ENCODE results near the gene JARID2. TPM values are rescaled to one million over a fixed set of nuclear protein-coding genes. Genes with fewer than 3 reads are reported as not detected.

Gene JARID2
- polyA plus RNA-seq, 1 donor (not counting 4 experiments of a cell fraction or from before 2014, with no cell fraction given): 11.0 TPM

DNA sequence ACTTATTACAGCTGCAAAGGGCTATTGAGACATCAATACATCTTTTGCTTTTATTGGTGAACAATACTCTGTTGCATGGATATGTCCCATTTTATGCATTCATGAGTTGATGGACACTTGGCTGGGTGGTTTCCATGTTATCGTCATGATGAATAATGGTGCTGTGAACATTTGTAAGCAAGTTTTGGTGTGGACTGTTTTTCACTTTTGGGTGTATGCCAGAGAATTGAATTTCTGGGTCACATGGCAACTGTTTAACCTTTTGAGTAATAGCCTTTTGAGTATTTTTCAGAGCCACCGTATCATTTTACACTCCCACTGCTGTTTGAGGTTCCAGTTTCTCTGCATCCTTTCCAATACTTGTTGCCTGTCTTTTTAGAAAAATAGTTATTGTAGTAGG is 107.0 kb downstream of the JARID2 start:
- Histone ChIP-seq H3K27ac (ENCODE audit: control insufficient read depth, insufficient read depth, low read length) (no peak overlapping the region), H3K4me2 (ENCODE audit: control insufficient read depth, extremely low read depth, insufficient read depth, low read depth, low read length) (no peak overlapping the region), H4K20me1 (ENCODE audit: control insufficient read depth, extremely low read depth, insufficient read depth, low read length) (peaks cover 23% of the 10 kb centered on the region), H3K4me3 (ENCODE audit: control insufficient read depth in 2 of 3, extremely low read depth in 1 of 3, insufficient read depth in 2 of 3, low read depth in 1 of 3, low read length in 3 of 3) (no peak overlapping the region), H3K9me3 (ENCODE audit: control insufficient read depth, low read depth, low read length) (no peaks in the 10 kb centered on the region), H3K79me2 (ENCODE audit: control insufficient read depth, insufficient read depth, low read length) (peaks cover 91% of the 10 kb centered on the region), H2AFZ (ENCODE audit: control insufficient read depth, low read length) (no peak overlapping the region), H3K27me3 (ENCODE audit: control insufficient read depth, extremely low read depth, insufficient read depth, low read length) (no peaks in the 10 kb centered on the region), H3K9ac (ENCODE audit: control insufficient read depth, extremely low read depth, insufficient read depth, low read length) (no peak overlapping the region), H3K4me1 (ENCODE audit: control insufficient read depth, extremely low read depth, insufficient read depth, low read length) (peaks cover 24% of the 10 kb centered on the region), H3K9me1 (ENCODE audit: control insufficient read depth, extremely low read depth, insufficient read depth, low read length) (peaks cover 11% of the 10 kb centered on the region), H3K36me3 (ENCODE audit: control insufficient read depth in 2 of 2, extremely low read depth in 1 of 2, insufficient read depth in 2 of 2, low read length in 2 of 2) (peaks cover 0 to 7% of the 10 kb centered on the region in 2 experiments)
- no peak for DNase-seq (ENCODE audit: low read depth, low spot score)
- dilution Hi-C loops (cut with MboI; ENCODE audit: extremely low pct_ligation_motif_present, low sequenced_read_pairs): no loop called here
- FAIRE-seq: no peak
- TF ChIP-seq, protein P1, sequence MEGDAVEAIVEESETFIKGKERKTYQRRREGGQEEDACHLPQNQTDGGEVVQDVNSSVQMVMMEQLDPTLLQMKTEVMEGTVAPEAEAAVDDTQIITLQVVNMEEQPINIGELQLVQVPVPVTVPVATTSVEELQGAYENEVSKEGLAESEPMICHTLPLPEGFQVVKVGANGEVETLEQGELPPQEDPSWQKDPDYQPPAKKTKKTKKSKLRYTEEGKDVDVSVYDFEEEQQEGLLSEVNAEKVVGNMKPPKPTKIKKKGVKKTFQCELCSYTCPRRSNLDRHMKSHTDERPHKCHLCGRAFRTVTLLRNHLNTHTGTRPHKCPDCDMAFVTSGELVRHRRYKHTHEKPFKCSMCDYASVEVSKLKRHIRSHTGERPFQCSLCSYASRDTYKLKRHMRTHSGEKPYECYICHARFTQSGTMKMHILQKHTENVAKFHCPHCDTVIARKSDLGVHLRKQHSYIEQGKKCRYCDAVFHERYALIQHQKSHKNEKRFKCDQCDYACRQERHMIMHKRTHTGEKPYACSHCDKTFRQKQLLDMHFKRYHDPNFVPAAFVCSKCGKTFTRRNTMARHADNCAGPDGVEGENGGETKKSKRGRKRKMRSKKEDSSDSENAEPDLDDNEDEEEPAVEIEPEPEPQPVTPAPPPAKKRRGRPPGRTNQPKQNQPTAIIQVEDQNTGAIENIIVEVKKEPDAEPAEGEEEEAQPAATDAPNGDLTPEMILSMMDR (optimal IDR thresholded peaks at IDR 0.05 in 1 of 3, IDR thresholded peaks at IDR 0.05 in 1 of 3, conservative IDR thresholded peaks at IDR 0.05 in 1 of 3; ENCODE audit: extremely low read depth in 1 of 3, insufficient read depth in 2 of 3, low read length in 3 of 3): no peak
- no peak for TF ChIP-seq EZH2 (IDR thresholded peaks at IDR 0.05; ENCODE audit: low read length)

DNA sequence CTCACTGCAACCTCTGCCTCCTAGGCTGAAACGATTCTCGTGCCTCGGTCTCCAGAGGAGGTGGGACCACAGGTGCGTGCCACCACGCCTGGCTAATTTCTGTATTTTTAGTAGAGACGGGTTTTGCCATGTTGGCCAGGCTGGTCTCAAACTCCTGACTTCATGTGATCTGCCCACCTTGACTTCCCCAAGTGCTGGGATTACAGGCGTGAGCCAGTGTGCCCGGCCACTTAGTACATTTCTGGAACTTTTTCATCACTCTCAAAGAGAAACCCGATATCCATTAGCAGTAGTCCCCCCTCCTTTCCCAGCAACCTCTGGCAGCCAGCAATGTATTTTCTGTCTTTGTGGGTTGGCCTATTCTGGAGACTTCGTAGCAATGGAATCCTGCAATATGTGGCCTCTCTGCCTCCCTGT is 109.8 kb downstream of the JARID2 start:
- FAIRE-seq: no peak
- Histone ChIP-seq H3K9me1 (ENCODE audit: control insufficient read depth, extremely low read depth, insufficient read depth, low read length) (peaks cover 11% of the 10 kb centered on the region), H3K4me3 (ENCODE audit: control insufficient read depth in 2 of 3, extremely low read depth in 1 of 3, insufficient read depth in 2 of 3, low read depth in 1 of 3, low read length in 3 of 3) (no peak overlapping the region), H3K27ac (ENCODE audit: control insufficient read depth, insufficient read depth, low read length) (no peak overlapping the region), H3K9me3 (ENCODE audit: control insufficient read depth, low read depth, low read length) (no peaks in the 10 kb centered on the region), H3K4me1 (ENCODE audit: control insufficient read depth, extremely low read depth, insufficient read depth, low read length) (peaks cover 20% of the 10 kb centered on the region), H3K36me3 (ENCODE audit: control insufficient read depth in 2 of 2, extremely low read depth in 1 of 2, insufficient read depth in 2 of 2, low read length in 2 of 2) (peaks cover 0 to 10% of the 10 kb centered on the region in 2 experiments), H3K9ac (ENCODE audit: control insufficient read depth, extremely low read depth, insufficient read depth, low read length) (no peak overlapping the region), H2AFZ (ENCODE audit: control insufficient read depth, low read length) (no peak overlapping the region), H3K4me2 (ENCODE audit: control insufficient read depth, extremely low read depth, insufficient read depth, low read depth, low read length) (no peak overlapping the region), H3K27me3 (ENCODE audit: control insufficient read depth, extremely low read depth, insufficient read depth, low read length) (no peaks in the 10 kb centered on the region), H3K79me2 (ENCODE audit: control insufficient read depth, insufficient read depth, low read length) (peaks cover 94% of the 10 kb centered on the region), H4K20me1 (ENCODE audit: control insufficient read depth, extremely low read depth, insufficient read depth, low read length) (peaks cover 23% of the 10 kb centered on the region)
- DNase-seq (ENCODE audit: low read depth, low spot score): no peak
- TF ChIP-seq, protein P1 (optimal IDR thresholded peaks at IDR 0.05 in 1 of 3, IDR thresholded peaks at IDR 0.05 in 1 of 3, conservative IDR thresholded peaks at IDR 0.05 in 1 of 3; ENCODE audit: extremely low read depth in 1 of 3, insufficient read depth in 2 of 3, low read length in 3 of 3): no peak
- no peak for TF ChIP-seq EZH2 (IDR thresholded peaks at IDR 0.05; ENCODE audit: low read length)
- dilution Hi-C loops (cut with MboI; ENCODE audit: extremely low pct_ligation_motif_present, low sequenced_read_pairs): no loop called here

Data from keratinocyte (primary cell).